Measurements from ENCODE around the gene SLX1A. TPM values are rescaled to one million over a fixed set of nuclear protein-coding genes. Genes with fewer than 3 reads are reported as not detected.
"Not testable (repeated sequence)": the region's sequence is repeated elsewhere in the genome, so short reads cannot be mapped to it uniquely, and the experiment has no call there.

SLX1A gene
- total RNA-seq, 1 donor from 2014 or later: 65.3 TPM

DNA sequence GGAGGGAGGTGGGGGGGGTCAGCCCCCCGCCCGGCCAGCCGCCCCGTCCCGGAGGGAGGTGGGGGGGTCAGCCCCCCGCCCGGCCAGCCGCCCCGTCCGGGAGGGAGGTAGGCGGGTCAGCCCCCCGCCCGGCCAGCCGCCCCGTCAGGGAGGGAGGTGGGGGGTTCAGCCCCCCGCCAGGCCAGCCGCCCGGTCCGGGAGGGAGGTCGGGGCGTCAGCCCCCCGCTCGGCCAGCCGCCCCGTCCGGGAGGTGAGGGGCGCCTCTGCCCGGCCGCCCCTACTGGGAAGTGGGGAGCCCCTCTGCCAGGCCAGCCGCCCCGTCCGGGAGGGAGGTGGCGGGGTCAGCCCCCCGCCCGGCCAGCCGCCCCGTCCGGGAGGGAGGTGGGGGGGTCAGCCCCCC lies 24.3 kb upstream of the SLX1A start:
- H3K9me3 Mint-ChIP-seq; H3K36me3 Mint-ChIP-seq (ENCODE audit: low read depth); intact Hi-C loops (cut with micrococcal nuclease); H3K4me3 Mint-ChIP-seq (ENCODE audit: low read depth); DNase-seq (ENCODE audit: low spot score); H3K27me3 Mint-ChIP-seq (ENCODE audit: low read depth); H3K27ac Mint-ChIP-seq: not testable (repeated sequence)
- H3K4me1 Mint-ChIP-seq (ENCODE audit: low read depth): peaks cover 15% of the 10 kb centered on the region

DNA sequence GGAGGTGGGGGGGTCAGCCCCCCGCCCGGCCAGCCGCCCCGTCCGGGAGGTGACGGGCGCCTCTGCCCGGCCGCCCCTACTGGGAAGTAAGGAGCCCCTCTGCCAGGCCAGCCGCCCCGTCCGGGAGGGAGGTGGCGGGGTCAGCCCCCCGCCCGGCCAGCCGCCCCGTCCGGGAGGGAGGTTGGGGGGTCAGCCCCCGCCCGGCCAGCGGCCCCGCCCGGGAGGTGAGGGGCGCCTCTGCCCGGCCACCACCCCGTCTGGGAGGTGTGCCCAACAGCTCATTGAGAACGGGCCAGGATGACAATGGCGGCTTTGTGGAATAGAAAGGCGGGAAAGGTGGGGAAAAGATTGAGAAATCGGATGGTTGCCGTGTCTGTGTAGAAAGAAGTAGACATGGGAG lies 23.5 kb upstream of the SLX1A start:
- DNase-seq (ENCODE audit: low spot score); H3K4me3 Mint-ChIP-seq (ENCODE audit: low read depth); H3K36me3 Mint-ChIP-seq (ENCODE audit: low read depth); H3K27me3 Mint-ChIP-seq (ENCODE audit: low read depth); H3K4me1 Mint-ChIP-seq (ENCODE audit: low read depth); H3K27ac Mint-ChIP-seq; intact Hi-C loops (cut with micrococcal nuclease); H3K9me3 Mint-ChIP-seq: not testable (repeated sequence)

DNA sequence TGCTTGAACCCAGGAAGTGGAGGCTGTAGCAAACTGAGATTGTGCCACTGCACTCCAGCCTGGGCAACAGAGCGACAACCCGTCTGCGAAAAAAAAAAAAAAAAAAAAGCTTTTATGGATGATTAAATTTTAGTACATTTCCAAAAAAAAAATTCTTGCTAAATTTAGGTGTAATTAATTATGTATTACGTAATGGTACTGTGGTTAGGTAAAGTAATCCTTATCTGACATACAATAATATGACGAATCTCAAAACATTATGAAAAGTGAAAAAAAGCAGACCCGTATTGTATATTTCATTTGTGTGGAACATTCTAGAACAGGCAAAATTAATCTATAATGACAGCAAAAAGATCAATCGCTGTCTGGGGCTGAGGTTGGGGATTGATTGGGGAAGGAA lies 20.6 kb upstream of the SLX1A start:
- Mint-ChIP-seq H3K36me3 (ENCODE audit: low read depth) (no peaks in the 10 kb centered on the region), H3K27ac (no peak overlapping the region), H3K27me3 (ENCODE audit: low read depth) (peaks cover 2% of the 10 kb centered on the region), H3K9me3 (no peaks in the 10 kb centered on the region), H3K4me3 (ENCODE audit: low read depth) (no peak overlapping the region), H3K4me1 (ENCODE audit: low read depth) (no peaks in the 10 kb centered on the region)
- DNase-seq (ENCODE audit: low spot score): no peak
- intact Hi-C loops (cut with micrococcal nuclease): no loop called here

DNA sequence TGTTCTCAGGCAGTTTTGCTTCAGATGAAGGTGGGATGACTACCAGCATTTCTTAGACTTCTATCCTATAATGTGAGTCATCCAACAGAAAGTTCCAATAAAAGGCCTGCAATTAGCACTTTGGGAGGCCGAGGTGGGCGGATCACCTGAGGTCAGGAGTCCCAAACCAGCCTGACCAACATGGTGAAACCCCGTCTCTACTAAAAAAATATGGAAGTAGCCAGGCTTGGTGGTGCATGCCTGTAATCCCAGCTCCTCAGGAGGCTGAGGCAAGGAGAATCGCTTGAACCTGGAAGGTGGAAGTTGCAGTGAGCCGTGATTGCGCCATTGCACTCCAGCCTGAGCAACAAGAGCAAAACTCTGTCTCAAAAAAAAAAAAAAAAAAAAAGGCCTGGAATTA lies 16.8 kb upstream of the SLX1A start:
- H3K4me3 Mint-ChIP-seq (ENCODE audit: low read depth); H3K36me3 Mint-ChIP-seq (ENCODE audit: low read depth); H3K4me1 Mint-ChIP-seq (ENCODE audit: low read depth); H3K9me3 Mint-ChIP-seq; H3K27me3 Mint-ChIP-seq (ENCODE audit: low read depth); DNase-seq (ENCODE audit: low spot score); intact Hi-C loops (cut with micrococcal nuclease); H3K27ac Mint-ChIP-seq: not testable (repeated sequence)

DNA sequence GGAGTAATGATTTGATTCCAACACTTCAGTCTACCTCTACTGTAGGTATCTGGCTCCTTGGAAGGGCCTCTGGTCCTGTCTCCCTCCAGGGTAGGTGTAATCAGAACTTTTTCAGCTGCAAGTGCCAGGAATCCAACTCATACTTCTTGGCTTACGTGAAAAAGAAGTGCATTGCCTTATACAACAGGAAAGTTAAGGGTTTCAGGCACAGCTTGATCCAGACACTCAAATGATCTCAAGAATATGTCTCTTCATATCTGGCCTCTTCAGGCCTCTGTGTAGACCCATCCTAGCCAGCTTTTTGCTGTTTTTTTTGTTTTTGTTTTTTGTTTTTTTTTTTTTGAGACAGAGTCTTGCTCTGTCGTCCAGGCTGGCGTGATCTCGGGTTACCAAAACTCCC lies 14.5 kb upstream of the SLX1A start:
- intact Hi-C loops (cut with micrococcal nuclease): no loop called here
- H3K4me3 Mint-ChIP-seq (ENCODE audit: low read depth): no peak overlapping the region
- H3K4me1 Mint-ChIP-seq (ENCODE audit: low read depth): peaks cover 13% of the 10 kb centered on the region
- peaks cover 4% of the 10 kb centered on the region for H3K36me3 Mint-ChIP-seq (ENCODE audit: low read depth)
- H3K9me3 Mint-ChIP-seq: no peaks in the 10 kb centered on the region
- DNase-seq (ENCODE audit: low spot score): no peak
- no peak overlapping the region for H3K27ac Mint-ChIP-seq
- H3K27me3 Mint-ChIP-seq (ENCODE audit: low read depth): no peaks in the 10 kb centered on the region

DNA sequence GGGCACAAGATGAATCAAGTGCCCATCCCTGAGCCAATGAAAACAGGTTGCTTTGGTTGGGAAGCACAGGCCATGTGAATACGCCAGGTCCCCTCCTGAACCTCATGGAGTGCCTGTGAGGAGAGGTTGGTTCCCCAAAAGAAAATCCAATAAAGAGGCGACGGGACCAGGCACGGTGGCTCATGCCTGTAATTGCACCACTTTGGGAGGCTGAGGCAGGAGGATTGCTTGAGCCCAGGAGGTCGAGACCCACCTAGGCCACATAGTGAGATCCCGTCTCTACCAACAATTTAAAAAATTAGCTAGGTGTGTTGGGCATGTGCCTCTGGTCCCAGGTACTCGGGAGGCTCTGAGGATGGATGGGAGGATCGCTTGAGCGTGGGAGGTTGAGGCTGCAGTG lies 13.7 kb upstream of the SLX1A start:
- Mint-ChIP-seq H3K36me3 (ENCODE audit: low read depth) (peaks cover 12% of the 10 kb centered on the region), H3K4me3 (ENCODE audit: low read depth) (no peak overlapping the region), H3K4me1 (ENCODE audit: low read depth) (peaks cover 15% of the 10 kb centered on the region), H3K9me3 (no peaks in the 10 kb centered on the region), H3K27me3 (ENCODE audit: low read depth) (no peaks in the 10 kb centered on the region), H3K27ac (no peak overlapping the region)
- intact Hi-C loops (cut with micrococcal nuclease): no loop called here
- DNase-seq (ENCODE audit: low spot score): no peak

DNA sequence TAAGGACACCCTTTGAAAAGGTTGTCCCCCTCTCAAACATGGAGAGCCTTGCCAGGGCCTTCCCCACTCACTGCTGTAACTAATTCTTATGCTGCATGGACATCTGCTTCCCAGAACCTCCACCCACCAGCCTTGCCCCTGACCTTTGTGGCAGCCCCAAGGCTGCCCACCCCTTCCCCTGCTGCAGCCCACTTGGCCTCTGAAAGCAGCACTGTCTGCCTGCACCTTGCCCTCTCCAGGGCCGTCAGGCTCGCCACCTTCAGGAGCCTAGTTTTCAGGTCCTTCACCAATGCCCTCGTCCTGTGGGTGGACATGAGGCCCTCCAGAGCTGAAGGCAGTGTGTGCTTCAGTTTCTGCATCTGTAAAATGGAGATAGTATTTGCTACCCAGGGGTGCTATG lies 12.9 kb upstream of the SLX1A start:
- Mint-ChIP-seq H3K36me3 (ENCODE audit: low read depth) (peaks cover 20% of the 10 kb centered on the region), H3K9me3 (no peaks in the 10 kb centered on the region), H3K4me3 (ENCODE audit: low read depth) (no peak overlapping the region), H3K4me1 (ENCODE audit: low read depth) (peaks cover 16% of the 10 kb centered on the region), H3K27ac (no peak overlapping the region), H3K27me3 (ENCODE audit: low read depth) (no peaks in the 10 kb centered on the region)
- DNase-seq (ENCODE audit: low spot score): no peak
- intact Hi-C loops (cut with micrococcal nuclease): no loop called here

DNA sequence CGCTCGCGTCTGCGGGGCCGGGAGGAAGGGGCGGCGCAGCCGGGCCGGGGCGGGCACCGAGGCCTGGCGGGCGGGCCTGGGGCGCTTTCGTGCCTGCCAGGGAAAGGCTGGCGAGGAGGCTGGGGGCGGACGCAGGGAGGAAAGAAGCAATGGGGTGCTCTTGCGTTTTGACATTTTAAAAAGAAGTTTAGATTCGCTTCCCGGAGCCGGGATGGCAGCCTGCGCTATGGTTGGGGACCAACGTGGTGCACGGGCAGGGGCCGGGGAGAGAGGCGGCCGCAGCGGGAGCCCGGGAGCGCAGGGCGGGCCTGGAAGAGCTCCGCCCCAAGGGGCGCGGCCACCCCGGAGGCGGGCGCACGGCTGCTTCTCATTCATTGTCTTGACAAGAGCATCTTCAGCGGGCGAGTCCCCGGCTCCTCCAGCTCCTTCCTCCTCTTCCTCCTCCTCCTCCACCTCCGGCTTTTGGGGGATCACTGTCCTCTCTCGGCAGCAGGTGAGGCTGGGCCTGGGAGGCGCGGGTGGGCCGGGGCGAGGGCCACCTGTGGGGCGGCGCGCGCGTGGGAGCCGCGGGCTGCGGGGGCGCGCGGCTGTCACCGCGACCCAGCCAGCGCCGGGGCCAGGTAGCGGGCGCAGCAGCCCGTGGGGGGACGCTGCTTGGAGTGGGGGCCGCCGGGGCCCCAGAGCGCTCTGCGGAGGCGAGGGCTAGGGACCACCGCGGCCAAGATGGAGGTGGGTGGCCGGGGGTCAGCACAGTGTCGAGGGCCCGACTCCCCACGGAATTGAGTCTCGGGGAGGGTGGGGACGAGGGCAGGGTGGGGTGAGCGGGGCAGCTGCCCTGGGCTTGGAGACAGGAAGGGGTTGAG lies 10.2 kb upstream of the SLX1A start, which contains the start of gene CORO1A:
Gene CORO1A (plus strand): TSS at position 370 of the 863 bp plus-strand sequence. CDS start 1,608 bp downstream, outside the sequence.
- peak; percentile 85 for DNase-seq (ENCODE audit: low spot score)
- peak within 1 kb of the TSS; percentile 97 for H3K27ac Mint-ChIP-seq
- no peaks in the 10 kb centered on the region for H3K9me3 Mint-ChIP-seq
- H3K4me1 Mint-ChIP-seq (ENCODE audit: low read depth): peaks cover 26% of the 10 kb centered on the region
- intact Hi-C loops (cut with micrococcal nuclease): no loop called here
- peaks cover 45% of the 10 kb centered on the region for H3K36me3 Mint-ChIP-seq (ENCODE audit: low read depth)
- H3K4me3 Mint-ChIP-seq (ENCODE audit: low read depth): peak within 1 kb of the TSS; percentile 100
- no peaks in the 10 kb centered on the region for H3K27me3 Mint-ChIP-seq (ENCODE audit: low read depth)

DNA sequence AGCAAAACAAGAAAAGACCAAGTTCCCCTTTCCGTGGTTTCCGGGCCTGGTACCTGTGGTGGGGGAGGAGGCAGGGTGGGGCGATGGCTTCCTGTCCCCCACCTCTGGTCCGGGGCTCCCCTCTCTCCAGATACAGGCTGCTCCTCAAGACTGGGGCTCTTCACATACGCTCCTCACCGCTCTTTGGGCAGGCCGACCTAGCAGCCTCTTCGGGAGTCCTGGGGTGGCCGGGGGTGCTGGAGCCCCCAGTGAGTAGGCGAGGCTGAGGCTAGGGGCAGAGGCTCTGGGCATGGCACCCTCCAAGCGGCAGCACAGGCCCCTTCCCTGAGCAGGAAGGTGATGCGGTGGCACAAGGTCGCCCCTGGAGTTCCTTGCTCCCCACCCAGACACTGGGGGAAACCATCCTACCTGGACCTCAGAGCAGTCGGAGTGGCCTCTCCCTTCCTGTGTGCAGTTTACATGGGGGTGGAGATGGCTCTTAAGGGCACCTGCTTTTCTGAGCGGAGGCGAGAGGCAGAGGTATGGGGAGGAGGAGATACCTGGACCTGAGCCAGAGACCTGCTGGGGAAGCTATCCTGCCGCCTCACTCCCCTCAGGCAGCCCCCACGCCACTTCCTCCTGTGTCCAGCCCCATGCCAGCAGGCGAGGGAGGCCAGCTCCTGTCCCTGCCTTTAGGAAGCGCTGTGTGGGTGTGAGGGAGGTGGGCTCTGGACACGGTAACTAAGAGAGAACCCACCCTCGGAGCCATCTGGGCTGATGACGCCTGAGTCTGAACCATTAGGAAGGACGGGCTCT lies 9.4 kb upstream of the SLX1A start:
- Mint-ChIP-seq H3K4me1 (ENCODE audit: low read depth) (peaks cover 26% of the 10 kb centered on the region), H3K4me3 (ENCODE audit: low read depth) (peak overlapping the region; percentile 100), H3K27ac (peak overlapping the region; percentile 97), H3K36me3 (ENCODE audit: low read depth) (peaks cover 45% of the 10 kb centered on the region), H3K9me3 (no peaks in the 10 kb centered on the region), H3K27me3 (ENCODE audit: low read depth) (no peaks in the 10 kb centered on the region)
- peak; percentile 81 for DNase-seq (ENCODE audit: low spot score)
- intact Hi-C loops (cut with micrococcal nuclease): no loop called here

DNA sequence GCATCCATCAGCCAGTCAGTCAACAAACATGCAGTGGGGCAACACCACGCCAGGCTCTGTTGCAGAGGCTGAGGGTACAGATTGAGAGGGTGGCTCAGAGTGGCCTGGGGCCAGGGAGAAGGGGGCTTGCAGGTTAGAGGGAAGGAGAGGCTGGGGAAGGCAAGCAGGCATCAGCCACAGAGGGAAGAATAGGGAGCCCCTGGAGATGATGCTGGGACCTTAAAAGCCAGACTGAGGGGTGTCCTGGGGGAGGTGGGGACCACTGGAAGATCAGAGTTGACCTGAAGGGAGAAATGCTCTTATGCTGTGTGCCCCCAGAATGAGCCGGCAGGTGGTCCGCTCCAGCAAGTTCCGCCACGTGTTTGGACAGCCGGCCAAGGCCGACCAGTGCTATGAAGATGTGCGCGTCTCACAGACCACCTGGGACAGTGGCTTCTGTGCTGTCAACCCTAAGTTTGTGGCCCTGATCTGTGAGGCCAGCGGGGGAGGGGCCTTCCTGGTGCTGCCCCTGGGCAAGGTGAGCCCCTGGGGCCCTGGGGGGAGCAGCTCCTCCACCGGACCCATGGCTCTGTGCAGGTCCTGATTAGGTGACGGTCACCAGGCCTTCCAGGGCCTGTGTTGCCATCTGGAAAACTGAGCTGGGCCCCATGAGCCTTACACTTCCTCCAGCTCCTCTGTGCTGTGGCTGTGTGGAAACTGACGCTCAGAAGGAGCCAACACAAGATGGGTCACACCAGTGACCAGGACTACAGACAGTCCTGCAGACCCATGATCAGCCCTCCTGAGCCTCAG lies 8.6 kb upstream of the SLX1A start:
- Mint-ChIP-seq H3K4me3 (ENCODE audit: low read depth) (peak overlapping the region; percentile 100), H3K27me3 (ENCODE audit: low read depth) (no peaks in the 10 kb centered on the region), H3K9me3 (no peaks in the 10 kb centered on the region), H3K36me3 (ENCODE audit: low read depth) (peaks cover 45% of the 10 kb centered on the region), H3K4me1 (ENCODE audit: low read depth) (peaks cover 26% of the 10 kb centered on the region), H3K27ac (peak overlapping the region; percentile 97)
- intact Hi-C loops (cut with micrococcal nuclease): no loop called here
- DNase-seq (ENCODE audit: low spot score): no peak

DNA sequence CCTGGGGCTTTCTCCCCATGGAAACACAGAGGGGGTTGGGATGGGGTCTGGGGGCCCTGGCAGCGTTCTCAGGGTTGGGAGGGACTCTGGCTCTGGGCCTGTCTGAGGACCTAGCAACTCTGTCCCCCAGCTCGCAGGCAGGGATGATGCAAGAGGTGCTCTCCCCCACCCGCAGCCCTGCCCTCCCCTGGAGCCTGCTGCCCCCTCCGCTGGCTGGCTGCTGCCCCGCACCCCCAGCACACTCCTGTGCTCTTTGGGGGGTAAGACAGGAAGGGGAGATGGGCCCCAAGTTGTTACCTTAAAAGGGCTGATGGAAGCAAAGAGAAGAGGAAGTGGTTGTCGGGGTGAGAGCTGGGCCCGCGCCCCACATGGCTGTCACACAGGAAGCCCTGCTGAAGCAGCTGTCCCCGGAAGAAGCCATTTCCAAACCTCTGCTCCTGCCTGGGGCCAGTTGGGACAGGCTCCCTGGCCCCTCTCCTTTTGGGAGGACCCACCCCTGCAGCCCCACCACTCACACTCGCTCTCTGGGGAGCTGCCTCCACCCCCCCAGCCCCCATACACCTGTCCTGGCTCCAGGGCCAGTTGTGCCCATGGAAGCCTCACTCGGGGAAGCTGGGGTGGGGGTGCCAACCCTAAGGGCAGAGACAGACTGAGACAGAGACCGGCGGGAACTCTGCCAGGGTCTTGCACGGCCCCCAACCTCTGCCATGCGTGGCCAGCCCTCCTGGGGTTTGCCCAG lies 7.8 kb upstream of the SLX1A start:
- H3K4me3 Mint-ChIP-seq (ENCODE audit: low read depth): peak overlapping the region; percentile 100
- H3K36me3 Mint-ChIP-seq (ENCODE audit: low read depth): peaks cover 45% of the 10 kb centered on the region

DNA sequence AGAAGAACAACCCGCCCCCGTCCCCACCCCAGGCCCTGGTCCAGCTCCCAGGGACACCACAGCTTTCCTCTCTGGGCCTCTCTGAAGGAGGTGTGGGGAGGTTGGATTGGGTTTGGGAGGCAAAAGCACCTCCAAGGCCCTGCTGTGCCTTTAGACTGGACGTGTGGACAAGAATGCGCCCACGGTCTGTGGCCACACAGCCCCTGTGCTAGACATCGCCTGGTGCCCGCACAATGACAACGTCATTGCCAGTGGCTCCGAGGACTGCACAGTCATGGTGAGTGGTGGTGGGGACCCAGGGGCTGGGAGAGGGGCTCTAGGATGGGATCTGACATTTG lies 7.3 kb upstream of the SLX1A start:
- DNase-seq (ENCODE audit: low spot score): peak; percentile 15
- no peaks in the 10 kb centered on the region for H3K27me3 Mint-ChIP-seq (ENCODE audit: low read depth)
- intact Hi-C loops (cut with micrococcal nuclease): no loop called here
- H3K36me3 Mint-ChIP-seq (ENCODE audit: low read depth): peaks cover 45% of the 10 kb centered on the region
- no peaks in the 10 kb centered on the region for H3K9me3 Mint-ChIP-seq
- peaks cover 21% of the 10 kb centered on the region for H3K4me1 Mint-ChIP-seq (ENCODE audit: low read depth)
- H3K27ac Mint-ChIP-seq: peak overlapping the region; percentile 97
- peak overlapping the region; percentile 100 for H3K4me3 Mint-ChIP-seq (ENCODE audit: low read depth)

More for the DNA sequence above, 7.8 kb upstream of the SLX1A start:
- H3K27me3 Mint-ChIP-seq (ENCODE audit: low read depth): no peaks in the 10 kb centered on the region
- no peaks in the 10 kb centered on the region for H3K9me3 Mint-ChIP-seq
- DNase-seq (ENCODE audit: low spot score): peak; percentile 83
- intact Hi-C loops (cut with micrococcal nuclease): no loop called here
- H3K27ac Mint-ChIP-seq: peak overlapping the region; percentile 97
- H3K4me1 Mint-ChIP-seq (ENCODE audit: low read depth): peaks cover 23% of the 10 kb centered on the region
